Right renal pelvis (tissue), 4 donors: ENCODE measurements around the gene SLC26A2. TPM values are rescaled to one million over a fixed set of nuclear protein-coding genes. Genes with fewer than 3 reads are reported as not detected.

Experiments
- DNase-seq, 4 donors: peaks; one replicate each; pipeline ENCODE4 v3.0.0-alpha.2; 2013; ENCODE audit warnings: low read depth in 4 of 4, low spot score in 3 of 4, missing footprints in 1 of 4
- polyA plus RNA-seq, 4 donors: library from polyadenylated mRNA; unstranded; fragments of 120-200 nt; gene quantifications; one replicate each; pipeline ENCODE4 v1.2.1, GENCODE V29; 2013; ENCODE audit not compliant: insufficient read length in 4 of 4

The SLC26A2 gene
- polyA plus RNA-seq, result 10 to 100 TPM; 17.1 to 21.2 (median 20.6) TPM

DNA sequence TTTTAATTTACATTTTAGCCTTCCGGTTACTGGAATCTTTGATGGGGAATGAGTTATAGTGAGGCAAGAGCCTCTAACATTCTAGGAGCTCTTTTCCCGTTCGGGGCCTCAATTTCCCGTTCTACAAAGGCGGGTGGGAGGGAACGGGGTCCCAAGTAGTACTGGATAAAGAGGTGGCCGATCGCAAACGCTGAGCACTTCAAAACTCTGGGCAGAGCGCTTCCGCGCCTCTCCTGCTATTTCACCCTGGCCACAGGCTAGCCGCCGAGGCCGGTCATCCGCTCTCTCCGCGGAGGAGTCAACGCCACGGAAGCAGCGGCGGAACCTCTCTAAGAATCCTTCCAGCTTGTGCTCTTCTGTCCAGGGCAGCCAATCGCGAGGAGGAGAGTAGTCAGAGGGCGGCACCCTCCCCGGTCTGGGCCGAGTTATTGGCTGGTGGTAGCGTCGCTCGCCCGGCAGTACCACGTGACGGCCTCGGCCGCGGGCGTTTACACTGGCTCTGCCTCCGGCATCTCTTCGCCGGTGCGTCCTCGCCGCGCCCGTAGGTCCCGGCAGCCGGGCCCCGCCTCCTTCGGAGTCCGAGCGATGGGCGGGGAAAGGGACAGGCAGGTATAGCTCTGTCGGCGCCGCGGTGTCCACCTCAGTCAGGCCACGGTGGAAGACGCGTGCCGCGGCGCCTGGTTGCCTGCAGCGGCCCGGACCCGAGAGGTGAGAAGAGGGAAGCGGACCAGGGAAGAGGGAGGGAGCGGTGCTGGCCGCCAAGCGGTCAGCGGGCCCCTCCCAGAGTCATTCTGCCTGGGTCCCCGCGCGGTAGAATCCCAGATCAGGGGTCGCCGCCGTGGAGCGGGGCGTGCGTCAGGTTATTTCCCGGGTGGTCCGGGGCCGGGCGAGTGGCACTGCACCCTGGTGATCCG is at the start of gene SLC26A2:
SLC26A2 (plus strand) TSS at position 487 of the 914 bp plus-strand sequence. CDS start 16,895 bp downstream, outside the sequence.
- DNase-seq, result peak; percentile 86 to 93 (median 92)

DNA sequence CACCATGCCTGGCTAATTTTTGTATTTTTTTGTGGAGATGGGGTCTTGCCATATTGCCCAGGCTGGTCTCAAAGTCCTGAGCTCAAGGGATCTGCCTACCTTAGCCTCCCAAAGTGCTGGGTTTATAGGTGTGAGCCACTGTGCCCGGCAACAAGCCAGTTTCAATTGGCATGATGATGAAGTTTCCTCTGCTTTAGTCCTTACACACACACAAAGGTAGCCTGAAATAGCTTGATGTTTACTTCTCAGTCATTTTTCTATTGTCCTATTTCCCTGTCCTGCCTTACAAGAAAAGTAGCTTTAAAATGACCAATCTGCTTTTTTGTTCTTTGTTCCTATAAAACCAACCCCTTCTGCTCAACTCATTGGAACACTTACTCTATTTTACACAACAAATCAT is 49.5 kb upstream of the SLC26A2 start:
- DNase-seq, result no peak

DNA sequence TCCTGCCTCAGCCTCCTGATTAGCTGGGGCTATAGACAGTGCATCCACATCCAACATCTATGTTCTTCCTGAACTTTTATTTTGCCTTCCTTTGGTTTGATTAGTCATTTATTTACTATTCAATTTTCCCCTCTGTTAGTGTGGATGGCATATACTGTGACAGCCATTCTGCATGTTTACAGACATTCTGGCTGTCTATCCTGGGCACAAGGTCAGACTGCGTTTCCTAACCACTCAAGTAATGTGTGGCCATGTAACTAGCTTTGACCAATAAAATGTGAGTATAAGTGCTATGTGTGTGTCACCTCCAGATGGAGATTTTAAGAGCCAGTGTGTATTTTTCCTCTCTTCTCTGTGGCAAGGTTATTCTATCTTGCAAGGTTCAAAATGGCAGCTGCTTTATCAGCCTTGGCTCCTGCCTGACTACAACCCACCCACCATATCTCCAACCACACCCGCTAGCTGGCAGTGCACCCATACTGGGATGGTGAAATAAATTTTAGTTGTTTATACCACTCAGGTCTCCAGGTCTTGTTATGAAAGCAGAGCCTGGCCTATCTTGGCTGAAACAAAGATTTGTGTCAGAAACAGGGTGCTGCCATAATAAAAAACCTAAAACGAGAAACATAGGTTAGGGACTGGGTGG is 48.2 kb upstream of the SLC26A2 start:
- no peak for DNase-seq

DNA sequence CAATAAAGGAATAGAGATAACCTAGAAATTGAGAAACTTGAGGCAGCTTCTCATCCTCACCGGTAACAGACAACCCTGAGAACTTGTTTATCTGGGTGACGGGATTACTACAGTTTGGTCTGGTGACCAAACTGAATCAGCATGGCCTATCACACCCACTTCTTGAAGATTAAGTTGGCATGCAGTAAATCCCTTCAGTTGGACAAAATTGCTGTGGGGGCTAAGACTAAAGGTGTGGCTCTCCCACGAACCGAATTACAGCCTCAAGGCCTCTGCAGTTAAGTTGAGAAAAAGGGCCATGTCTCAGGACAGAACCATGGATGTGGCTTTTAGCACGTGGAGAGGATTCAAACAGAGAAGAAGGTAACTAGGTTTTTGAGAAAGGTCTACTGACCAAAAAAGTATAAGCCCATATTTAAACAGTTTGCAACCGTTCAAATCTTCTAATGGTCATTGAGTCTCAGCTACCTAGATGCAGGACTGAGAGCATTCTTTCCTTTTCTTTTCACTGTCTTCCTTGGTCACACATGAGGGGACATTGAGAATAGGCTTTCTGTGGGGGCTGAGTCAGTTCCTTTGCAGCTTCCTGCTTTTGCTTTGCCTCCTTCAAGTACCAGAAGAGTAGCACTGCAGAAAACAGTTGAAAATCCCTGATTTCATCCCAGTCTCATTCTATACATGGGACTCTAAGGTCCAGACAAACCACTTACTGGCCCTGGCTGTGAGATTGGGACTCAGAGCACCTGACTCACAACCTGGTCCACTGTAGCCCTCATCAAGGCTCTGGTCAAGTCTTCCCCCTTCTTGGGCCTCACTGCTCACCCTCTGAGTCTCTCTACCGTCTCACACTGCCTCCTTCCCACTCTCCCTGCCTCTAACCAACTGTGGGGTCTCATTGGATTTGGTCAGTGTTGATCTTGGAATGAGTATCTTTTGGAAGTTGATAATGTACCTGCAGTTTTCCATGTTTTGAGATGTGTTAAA is 46.8 kb upstream of the SLC26A2 start:
- no peak for DNase-seq

DNA sequence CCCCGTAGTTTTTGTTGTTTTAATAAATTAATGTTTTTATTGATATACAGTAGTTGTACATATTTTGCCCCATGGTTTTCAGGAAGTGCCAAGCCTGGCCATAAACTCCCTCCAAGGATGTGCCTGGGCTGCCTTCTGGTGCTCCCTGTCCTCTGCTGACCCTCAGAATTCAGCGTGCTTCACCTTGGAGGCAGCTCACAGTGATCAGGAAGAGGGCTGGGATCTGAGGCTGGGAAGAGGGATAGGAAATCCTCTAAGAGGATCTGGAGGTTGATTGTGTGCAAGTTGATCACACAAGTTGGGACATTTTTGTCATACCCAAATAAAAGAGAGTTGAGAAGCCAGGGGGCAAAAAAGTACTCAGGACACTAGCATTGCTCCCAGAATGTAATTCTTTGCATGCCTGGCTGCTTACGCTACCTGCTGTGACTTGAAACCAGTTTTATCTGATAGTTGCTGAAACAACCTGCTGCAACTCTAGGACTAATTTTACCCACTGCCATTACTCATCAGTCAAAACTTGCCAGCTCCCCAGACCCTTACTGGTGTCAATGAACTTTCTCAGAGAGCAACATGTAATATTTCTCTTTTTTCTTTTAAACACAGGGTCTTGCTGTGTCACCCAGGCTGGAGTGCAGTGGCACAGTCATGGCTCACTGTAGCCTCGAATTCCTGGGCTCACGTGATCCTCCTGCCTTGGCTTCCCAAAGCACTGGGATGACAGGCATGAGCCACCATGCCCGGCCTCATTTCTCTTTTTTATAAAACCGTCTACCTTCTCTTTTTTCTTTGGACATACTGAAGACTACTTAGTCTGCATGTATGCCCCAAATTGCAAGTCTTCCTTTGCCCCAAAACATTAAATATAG is 44.9 kb upstream of the SLC26A2 start:
- no peak for DNase-seq

DNA sequence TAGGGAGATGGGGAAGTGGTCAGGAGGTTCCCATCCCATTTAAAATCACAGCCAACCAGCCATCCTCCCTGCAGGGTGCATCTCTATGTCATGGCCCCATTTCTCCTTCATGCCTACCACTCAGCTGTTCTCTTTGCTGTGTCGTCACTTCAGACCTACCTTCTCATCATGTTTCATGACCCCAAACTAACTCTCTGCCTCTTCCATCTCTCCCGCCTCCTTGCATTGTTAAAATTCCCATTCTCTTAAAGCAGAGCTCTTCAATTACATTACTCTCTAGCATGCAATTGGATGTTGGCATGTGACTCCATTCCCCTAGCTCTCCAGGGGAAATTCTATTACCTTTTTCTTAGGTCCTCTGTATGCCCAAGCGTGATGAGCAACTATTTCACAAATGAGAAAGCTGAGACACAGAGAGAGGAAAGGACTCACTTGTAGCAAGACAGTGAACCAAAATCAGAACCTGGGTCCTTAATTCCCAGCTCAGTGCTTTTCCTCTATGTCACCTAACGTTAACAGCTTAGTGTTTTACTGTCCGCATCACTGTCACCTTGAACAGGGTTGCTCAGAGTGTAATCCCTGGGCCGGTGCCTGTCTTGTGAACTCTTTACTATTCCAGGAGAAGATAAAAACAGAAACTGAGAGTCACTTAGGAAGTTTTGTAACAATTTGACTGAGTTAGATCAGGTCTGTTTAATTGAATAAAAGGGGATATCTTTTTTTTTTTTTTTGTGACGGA is 44.1 kb upstream of the SLC26A2 start:
- no peak for DNase-seq

DNA sequence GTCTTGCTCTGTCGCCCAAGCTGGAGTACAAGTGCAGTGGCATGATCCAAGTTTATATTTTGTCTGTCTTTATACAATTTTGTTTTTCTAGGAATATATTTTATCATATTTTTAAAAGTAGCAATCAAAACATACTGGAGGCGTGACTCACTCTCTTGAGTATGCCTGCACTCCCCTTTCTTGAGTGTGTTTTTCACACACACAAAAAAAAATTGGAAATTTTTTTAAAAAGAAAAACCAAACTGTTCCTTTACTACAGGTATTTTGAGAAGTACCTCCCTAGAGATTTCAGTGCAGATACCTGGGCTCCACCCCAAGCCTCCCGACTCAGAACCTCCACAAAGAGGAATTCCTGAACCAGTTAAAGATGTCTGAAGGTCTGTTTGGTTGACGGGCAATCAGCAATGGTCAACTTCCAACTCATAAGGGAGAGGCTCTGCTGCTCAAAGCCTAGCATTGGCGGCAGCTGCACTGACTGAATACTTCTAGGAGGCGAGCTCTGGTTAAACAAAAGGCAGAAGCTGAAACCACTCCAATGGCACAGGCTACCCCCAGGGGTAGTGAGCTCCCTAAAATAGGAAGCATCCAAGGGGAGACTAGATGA is 43.4 kb upstream of the SLC26A2 start:
- DNase-seq, result no peak

DNA sequence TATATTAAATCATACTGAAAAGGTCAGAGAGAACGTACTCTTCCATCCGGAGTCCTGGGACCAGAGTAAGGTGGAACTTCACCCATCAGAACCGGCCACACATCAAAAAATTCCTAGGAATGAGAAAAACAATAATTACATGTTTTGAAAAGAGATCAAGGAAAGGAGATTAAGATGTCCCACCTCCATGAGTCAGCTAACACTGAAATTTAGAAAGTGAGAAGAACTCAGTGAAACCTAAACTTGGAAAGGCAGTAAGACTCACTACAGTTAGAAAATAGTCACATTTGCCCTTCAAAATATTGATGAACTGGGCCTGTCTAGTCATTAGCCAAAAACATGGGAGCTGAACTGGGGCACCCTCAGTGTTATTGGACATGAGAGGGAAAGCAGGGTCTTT is 39.0 kb upstream of the SLC26A2 start:
- no peak for DNase-seq

DNA sequence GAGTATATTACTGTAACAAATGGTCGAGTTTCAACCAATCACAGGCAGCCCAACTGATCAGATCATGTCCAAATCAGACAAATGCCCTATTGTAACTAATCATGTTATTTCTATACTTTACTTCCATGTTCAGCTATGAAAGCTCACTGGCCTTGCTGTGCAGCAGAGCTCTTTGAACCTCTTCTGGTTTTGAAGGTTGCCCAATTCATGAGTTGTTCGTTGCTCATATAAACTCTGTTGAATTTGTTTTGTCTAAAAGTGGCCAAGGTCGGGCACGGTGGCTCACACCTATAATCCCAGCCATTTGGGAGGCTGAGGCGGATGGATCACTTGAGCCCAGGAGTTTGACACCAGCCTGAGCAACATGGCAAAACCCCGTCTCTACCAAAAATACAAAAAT is 37.6 kb upstream of the SLC26A2 start:
- no peak for DNase-seq

DNA sequence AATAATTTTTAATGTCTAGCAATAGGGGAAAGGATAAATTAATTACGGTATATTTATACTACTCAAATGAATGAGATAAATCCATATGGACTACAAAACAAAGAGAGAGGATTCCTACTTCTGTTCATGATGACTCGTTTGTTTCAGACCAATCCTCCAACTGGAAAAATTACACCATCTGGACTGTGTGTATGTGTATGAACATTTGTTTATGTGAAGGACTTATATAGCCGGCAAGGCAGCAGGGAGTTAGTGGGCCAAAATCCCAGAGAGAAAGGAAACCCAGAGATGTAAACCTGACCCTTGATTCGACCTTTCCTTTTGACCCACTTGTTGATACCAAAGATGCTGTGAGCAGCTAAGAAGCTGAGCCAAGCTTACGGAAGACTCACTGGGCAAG is 36.1 kb upstream of the SLC26A2 start:
- no peak for DNase-seq

DNA sequence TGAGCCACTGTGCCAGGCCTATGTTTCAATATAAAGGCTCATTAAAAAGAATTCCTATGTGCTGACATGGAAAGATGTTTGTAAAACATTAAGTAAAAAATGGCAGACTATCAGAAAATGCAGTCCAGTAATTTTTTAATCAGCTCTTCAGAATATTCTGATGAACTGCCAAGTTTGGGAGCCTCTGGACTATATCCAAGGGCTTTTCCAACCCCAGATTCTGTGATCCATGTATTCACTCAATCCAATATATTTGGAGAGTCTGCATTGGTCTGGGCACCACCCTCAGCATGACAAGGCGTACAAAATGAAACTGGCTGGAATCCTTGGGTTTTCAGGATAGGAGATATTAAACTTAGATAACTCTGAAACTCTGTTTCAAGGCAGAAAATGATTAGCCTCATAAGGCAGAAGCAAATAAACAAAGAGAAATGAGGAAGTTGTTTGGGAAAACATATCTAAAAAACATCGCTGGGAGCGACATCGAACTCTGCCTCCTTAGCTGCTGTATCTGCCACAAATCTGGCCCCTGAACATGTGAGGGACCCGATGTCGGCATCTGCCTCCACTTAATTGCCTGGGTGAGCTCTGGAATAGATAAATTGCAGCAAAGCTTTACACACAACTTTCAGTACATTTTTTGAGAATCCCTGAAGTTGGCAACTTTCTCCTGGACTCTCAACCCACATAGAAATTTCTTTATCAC is 30.4 kb upstream of the SLC26A2 start:
- DNase-seq, result no peak

DNA sequence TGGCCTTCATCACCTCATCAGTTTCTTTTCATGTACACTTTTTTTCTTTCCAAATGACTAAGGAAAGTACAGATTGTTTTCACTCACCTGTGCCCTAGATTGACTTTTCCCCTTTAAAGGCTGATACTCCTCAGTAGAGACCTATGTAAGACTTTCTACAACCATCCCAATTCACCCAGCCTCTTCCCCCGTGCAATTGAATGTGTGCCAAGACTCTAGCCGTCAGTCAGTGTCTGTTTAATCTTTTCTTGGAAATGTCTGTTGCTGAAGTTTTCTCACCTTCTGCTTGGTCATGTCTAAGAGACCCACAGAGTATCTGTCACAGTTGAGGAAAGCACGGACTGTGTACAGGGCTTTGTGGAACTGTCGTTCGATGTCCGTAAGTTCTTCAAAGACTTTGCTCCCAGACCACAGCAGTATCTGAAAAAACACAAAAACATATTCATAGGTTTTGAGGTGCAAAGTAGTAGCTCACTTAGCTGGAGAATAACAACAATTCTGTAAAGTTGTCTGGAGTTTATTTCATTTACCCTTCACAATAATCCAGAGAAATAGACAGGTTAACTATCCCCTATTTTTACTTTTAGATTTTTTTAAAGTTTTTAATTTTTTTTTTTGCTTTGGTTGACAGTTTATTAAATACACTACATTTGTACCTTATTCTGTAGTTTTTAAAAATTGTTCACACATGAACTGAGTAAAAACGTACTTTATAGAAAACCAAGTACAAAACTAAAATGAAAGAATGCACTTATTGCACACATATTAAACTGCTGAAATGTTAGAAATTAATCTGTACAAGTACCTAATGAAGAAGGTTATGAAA is 29.6 kb upstream of the SLC26A2 start:
- DNase-seq, result no peak

DNA sequence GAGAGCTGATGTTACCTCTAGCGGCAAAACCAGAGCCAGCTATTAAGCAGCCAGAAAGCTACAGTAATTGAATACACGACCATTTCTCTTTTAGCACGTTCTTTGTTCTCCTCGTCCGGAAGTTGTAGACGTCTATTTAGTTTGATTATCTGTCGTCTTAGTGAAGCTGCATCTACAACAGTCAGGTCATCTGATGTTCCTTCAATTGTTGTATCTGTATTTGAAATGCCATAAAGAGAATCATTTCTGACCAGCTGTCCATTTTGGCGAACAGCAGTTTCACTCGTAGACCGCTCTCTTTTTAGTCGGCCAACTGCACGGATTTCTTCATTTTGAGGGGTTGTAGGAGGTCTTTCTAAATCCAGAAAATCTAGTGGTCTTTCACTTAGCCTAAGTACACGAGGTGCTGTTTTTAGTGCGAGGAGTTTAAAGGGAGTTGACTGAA is 28.5 kb upstream of the SLC26A2 start:
- no peak for DNase-seq

DNA sequence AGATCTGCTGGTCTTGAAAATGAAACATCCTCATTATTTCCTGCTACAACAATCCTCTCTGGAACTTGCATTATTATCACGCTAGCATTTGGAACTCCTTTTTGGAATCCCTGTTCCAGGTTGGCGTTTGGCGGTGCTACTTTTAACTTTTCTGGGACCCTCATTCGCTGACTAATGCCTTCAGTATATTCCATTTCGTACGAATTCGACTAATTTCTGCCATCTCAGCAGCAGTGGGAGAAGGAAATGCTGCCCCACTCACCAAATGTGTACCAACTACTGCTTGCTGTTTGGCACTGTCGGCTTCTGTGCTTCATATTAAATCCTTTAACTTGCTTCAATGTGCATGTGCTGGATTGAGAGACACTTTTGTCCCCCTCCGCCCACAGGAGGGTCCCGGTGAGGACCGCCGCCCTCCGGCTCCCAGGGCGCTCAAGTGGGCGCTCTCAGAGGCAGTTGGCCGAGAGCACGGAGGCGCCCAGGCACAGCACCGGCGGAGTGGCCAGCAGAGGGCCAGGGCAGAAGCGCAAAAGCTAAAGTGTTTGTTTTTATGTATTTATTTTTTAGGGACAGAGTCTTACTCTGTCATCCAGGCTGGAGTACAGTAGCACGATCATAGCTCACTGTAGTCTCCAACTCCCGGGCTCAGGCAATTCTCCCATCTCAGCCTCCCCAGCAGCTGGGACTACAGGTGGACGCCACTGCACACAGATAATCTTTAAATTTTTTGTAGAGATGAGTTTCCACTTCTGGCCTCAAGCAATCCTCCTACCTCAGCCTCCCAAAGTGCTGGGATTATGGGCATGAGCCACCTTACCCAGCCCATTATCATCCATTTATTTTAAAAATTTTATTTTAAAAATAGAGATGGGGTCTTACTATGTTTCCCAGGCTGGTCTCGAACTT is 27.9 kb upstream of the SLC26A2 start:
- DNase-seq, result no peak

DNA sequence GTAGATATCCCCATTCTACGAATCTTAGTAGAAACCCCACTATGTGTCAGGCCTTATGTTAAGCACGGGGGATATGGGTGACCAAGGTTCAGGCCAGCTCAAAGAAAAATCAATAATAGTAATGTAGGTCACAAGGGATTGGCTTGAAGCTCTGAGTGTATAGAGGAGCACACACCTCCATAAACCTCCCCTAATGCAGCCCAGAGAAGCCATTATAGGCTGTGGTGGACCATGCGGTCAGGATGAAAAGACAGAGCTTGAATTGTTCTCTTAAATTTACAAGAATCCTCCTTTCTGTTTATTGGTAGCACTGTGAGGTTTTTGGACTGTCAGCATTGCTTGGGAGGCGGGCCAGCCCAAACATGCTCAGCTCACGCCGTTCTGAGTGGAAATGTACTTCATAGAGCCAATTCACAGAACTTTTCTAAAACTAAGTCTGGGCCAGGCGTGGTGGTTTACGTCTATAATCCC is 25.1 kb upstream of the SLC26A2 start:
- DNase-seq, result no peak
